SK-N-SH (cell line): ENCODE results near the gene F8. TPM values are rescaled to one million over a fixed set of nuclear protein-coding genes. Genes with fewer than 3 reads are reported as not detected.

Experiments
- CTCF ChIA-PET: fragments of 300-600, 350-600 bp; formaldehyde crosslinking; extraction: SDS; loops from one replicate; lab custom pipeline; 2021; lab: Yijun Ruan, JAX
- POLR2A ChIA-PET: fragments of 350-600 bp; sonication (Branson Sonifier 250); formaldehyde crosslinking; extraction: SDS; loops from one replicate; lab custom pipeline; 2020; ENCODE audit warnings: antibody characterized with exemption, inconsistent platforms; lab: Yijun Ruan, JAX
- DNase-seq: peaks from one replicate; pipeline ENCODE4 v3.0.0; 2012
- H2AFZ ChIP-seq: fragments of 200-600 bp; sonication (generic); 2 replicates; pipeline ENCODE4 v1.8.1; 2016; ENCODE audit warnings: antibody characterized with exemption, mild to moderate bottlenecking, low read depth
- H3F3A ChIP-seq: fragments of 200-600 bp; sonication (generic); replicated peaks from 2 replicates; pipeline ENCODE3; 2016; ENCODE audit warnings: antibody characterized with exemption, mild to moderate bottlenecking; ENCODE audit not compliant: insufficient read depth
- H3K27ac ChIP-seq, 2 experiments: fragments of 200-500 bp in 1 of 2; fragments of 200-600 bp in 1 of 2; sonication (Bioruptor generic) in 1 of 2; sonication (generic), shearing (Covaris generic) in 1 of 2; 2 replicates each; pipeline versions ENCODE4 v1.5.1 to v1.6.1; 2014 to 2016; ENCODE audit warnings: low read depth in 2 of 2, inconsistent platforms in 1 of 2, low read length in 1 of 2, mild to moderate bottlenecking in 1 of 2, mixed read lengths in 1 of 2
- H3K27me3 ChIP-seq: fragments of 200-600 bp; sonication (generic), shearing (Covaris generic); 2 replicates; pipeline ENCODE4 v1.6.1; 2016; ENCODE audit warnings: mixed run types; ENCODE audit not compliant: insufficient read depth
- H3K36me3 ChIP-seq, 2 experiments: fragments of 200-500 bp in 1 of 2; fragments of 200-600 bp in 1 of 2; sonication (Bioruptor generic) in 1 of 2; sonication (generic) in 1 of 2; replicated peaks in 1 of 2; 2 replicates each; pipeline versions ENCODE3 to v1.5.1; 2014 to 2016; ENCODE audit warnings: low read length in 1 of 2, mild to moderate bottlenecking in 1 of 2; ENCODE audit not compliant: insufficient read depth in 2 of 2, control insufficient read depth in 1 of 2
- H3K4me1 ChIP-seq, 2 experiments: fragments of 200-500 bp in 1 of 2; fragments of 200-600 bp in 1 of 2; sonication (Bioruptor generic) in 1 of 2; sonication (generic), shearing (Covaris generic) in 1 of 2; 2 replicates each; pipeline versions ENCODE4 v1.5.1 to v1.6.1; 2014 to 2016; ENCODE audit warnings: low read depth in 1 of 2, low read length in 1 of 2, mixed run types in 1 of 2; ENCODE audit not compliant: insufficient read depth in 2 of 2, control insufficient read depth in 1 of 2
- H3K4me2 ChIP-seq: fragments of 200-600 bp; sonication (generic), shearing (Covaris generic); 2 replicates; pipeline ENCODE4 v1.6.1; 2017; ENCODE audit warnings: mixed run types
- H3K4me3 ChIP-seq, 2 experiments: fragments of 200-500 bp in 1 of 2; fragments of 200-600 bp in 1 of 2; sonication (Bioruptor generic) in 1 of 2; sonication (generic), shearing (Covaris generic) in 1 of 2; 2 replicates each; pipeline versions ENCODE4 v1.5.1 to v1.8.1; 2014 to 2016; ENCODE audit warnings: low read depth in 2 of 2, inconsistent platforms in 1 of 2, low read length in 1 of 2, mild to moderate bottlenecking in 1 of 2, mixed read lengths in 1 of 2, moderate library complexity in 1 of 2
- H3K79me2 ChIP-seq: fragments of 200-600 bp; sonication (generic); 2 replicates; pipeline ENCODE4 v1.8.1; 2017; ENCODE audit warnings: mild to moderate bottlenecking; ENCODE audit not compliant: insufficient read depth
- H3K9ac ChIP-seq: fragments of 200-600 bp; sonication (generic); 2 replicates; pipeline ENCODE4 v1.6.1; 2017; ENCODE audit warnings: mixed run types
- H3K9me2 ChIP-seq: fragments of 200-600 bp; sonication (generic); 2 replicates; pipeline ENCODE4 v1.6.1; 2017; ENCODE audit warnings: mixed run types
- H3K9me3 ChIP-seq: fragments of 200-600 bp; sonication (generic); 2 replicates; pipeline ENCODE4 v1.6.1; 2017; ENCODE audit warnings: mixed run types, mild to moderate bottlenecking, moderate library complexity
- H4K20me1 ChIP-seq: fragments of 200-600 bp; sonication (generic); 2 replicates; pipeline ENCODE4 v1.6.1; 2017; ENCODE audit warnings: mild to moderate bottlenecking, mixed run types; ENCODE audit not compliant: insufficient read depth
- CHD2 ChIP-seq: fragments of 150-350 bp; IDR thresholded peaks from 2 replicates; pipeline ENCODE4 v1.6.1; 2018; ENCODE audit warnings: low read length; ENCODE audit not compliant: partially characterized antibody
- FOXJ3 ChIP-seq: sonication (generic); formaldehyde crosslinking; IDR thresholded peaks from 2 replicates; pipeline ENCODE4 v1.5.1; 2020; ENCODE audit warnings: mild to moderate bottlenecking, missing genetic modification reagents
- FOXM1 ChIP-seq: IDR thresholded peaks from 2 replicates; pipeline ENCODE4 v1.4.0; 2012; ENCODE audit warnings: low read depth, mild to moderate bottlenecking
- GABPA ChIP-seq: IDR thresholded peaks from 2 replicates; pipeline ENCODE4 v1.4.0; 2012; ENCODE audit warnings: low read depth, mild to moderate bottlenecking
- JUND ChIP-seq: IDR thresholded peaks from 2 replicates; pipeline ENCODE4 v1.4.0; 2012
- MEF2A ChIP-seq: IDR thresholded peaks from 2 replicates; pipeline ENCODE4 v1.4.0; 2012; ENCODE audit warnings: low read depth, borderline replicate concordance
- MXI1 ChIP-seq: IDR thresholded peaks from 2 replicates; pipeline ENCODE4 v1.6.1; 2012; ENCODE audit warnings: mild to moderate bottlenecking, low read depth, low read length, improper control_type of control experiment
- NFIC ChIP-seq: IDR thresholded peaks from 2 replicates; pipeline ENCODE4 v1.4.0; 2012; ENCODE audit warnings: borderline replicate concordance
- POLR2AphosphoS5 ChIP-seq: IDR thresholded peaks from 2 replicates; pipeline ENCODE4 v1.6.1; 2012; ENCODE audit warnings: low read depth, low read length
- RXRA ChIP-seq: IDR thresholded peaks from 2 replicates; pipeline ENCODE4 v1.4.0; 2012; ENCODE audit warnings: low read depth, mild to moderate bottlenecking, borderline replicate concordance
- SIN3A ChIP-seq: IDR thresholded peaks from 2 replicates; pipeline ENCODE4 v1.6.1; 2012; ENCODE audit warnings: low read depth, mild to moderate bottlenecking, low read length, moderate library complexity, borderline replicate concordance
- TAF1 ChIP-seq: IDR thresholded peaks from 2 replicates; pipeline ENCODE4 v1.6.1; 2012; ENCODE audit warnings: low read depth, mild to moderate bottlenecking, low read length, moderate library complexity, borderline replicate concordance
- TCF12 ChIP-seq: IDR thresholded peaks from 2 replicates; pipeline ENCODE4 v1.4.0; 2012
- WGBS: methylation state at CpG from one replicate; pipeline ENCODE4 v1.1.6; 2017; ENCODE audit warnings: low lambda C conversion rate; 5-methylcytosine and 5-hydroxymethylcytosine counted together
- polyA plus RNA-seq, 3 experiments: library from polyadenylated mRNA; depleted of rRNA; stranded (reverse); fragments of >200 nt; gene quantifications; 2 replicates each; pipeline ENCODE4 v1.2.3, GENCODE V29; 2012
- TF ChIP-seq, protein P1 (sequence below): IDR thresholded peaks from 2 replicates; pipeline ENCODE4; 2012
- TF ChIP-seq, protein P2 (sequence below): fragments of 200-600 bp; sonication (generic); IDR thresholded peaks from 2 replicates; pipeline ENCODE4 v1.6.1; 2017; ENCODE audit warnings: antibody characterized with exemption, mild to moderate bottlenecking, moderate library complexity
- TF ChIP-seq, protein P3 (sequence below): fragments of 150-350 bp; IDR thresholded peaks from 2 replicates; pipeline ENCODE4 v1.6.1; 2016; ENCODE audit warnings: mild to moderate bottlenecking, low read depth, low read length
- TF ChIP-seq, protein P4 (sequence below): IDR thresholded peaks from 2 replicates; pipeline ENCODE4 v1.4.0; 2012; ENCODE audit warnings: low read depth, borderline replicate concordance
- TF ChIP-seq, protein P5 (sequence below): IDR thresholded peaks from 2 replicates; pipeline ENCODE4 v1.4.0; 2012; ENCODE audit warnings: low read depth

The F8 gene
- polyA plus RNA-seq, 1 of the 3 experiments (the other 2 are of a cell fraction) = 2.5 TPM

DNA sequence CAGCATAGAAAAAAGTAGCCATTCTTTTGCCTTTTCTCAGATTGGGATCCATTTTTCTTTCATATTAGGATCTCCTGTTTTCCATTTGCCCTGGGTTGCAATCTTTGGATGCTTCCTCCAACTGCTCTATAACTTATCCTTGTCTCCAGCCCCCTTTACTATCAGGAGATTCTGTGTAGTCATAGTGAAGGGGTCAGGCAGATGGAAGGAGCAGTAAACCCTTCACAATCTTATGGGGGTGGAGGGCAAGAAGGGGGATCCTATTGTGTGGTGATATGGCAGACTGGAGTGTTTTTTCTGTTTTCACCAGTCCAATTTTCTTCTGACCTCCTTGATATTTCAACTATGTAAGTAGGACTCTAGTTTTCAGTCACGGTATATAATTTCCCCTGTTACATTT lies 186.4 kb downstream of the F8 start:
- Histone ChIP-seq H3F3A (no peaks in the 10 kb centered on the region), H2AFZ (no peak overlapping the region), H3K79me2 (no peaks in the 10 kb centered on the region), H3K4me3 (no peak overlapping the region), H3K27me3 (no peaks in the 10 kb centered on the region), H3K4me2 (no peak overlapping the region), H3K27ac (no peak overlapping the region), H3K36me3 (no peaks in the 10 kb centered on the region), H3K9ac (no peak overlapping the region)
- DNase-seq = no peak
- ChIA-PET POLR2A (no interaction called here), CTCF (no interaction called here)
- TF ChIP-seq JUND (no peak), SIN3A (no peak)
- TF ChIP-seq, all 33 proteins: peak for 0
- Histone ChIP-seq H3K9me3 (no peaks in the 10 kb centered on the region), H3K9me2 (no peaks in the 10 kb centered on the region), H3K4me1 (no peaks in the 10 kb centered on the region), H4K20me1 (no peaks in the 10 kb centered on the region)
- 8% methylated on average over 1 of the region's 1 CpG for WGBS

DNA sequence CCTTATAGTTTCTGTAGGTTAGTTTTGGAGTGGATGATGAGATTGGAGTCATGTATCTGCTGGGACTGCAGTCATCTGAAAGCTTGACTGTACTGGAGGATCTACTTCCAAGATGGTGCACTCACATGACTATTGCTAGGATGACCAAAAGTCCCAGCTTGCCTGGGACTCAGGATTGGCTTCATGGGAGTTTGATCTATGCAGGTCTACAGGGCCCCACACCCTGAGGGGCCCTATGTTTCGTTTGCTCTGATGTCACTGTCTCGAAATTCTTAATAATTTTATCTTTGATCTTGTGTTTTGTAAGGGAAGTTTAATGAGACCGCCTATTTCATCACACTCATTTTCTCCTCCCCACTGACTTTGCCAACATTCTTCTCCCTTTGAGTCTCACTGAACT lies 188.0 kb downstream of the F8 start, which contains the start of gene SMIM9:
SMIM9 (minus strand) TSS at position 101 of the 400 bp plus-strand sequence. CDS start 3,806 bp downstream, outside the sequence.
- 12% methylated on average over 3 of the region's 3 CpGs for whole genome bisulfite sequencing
- ChIA-PET CTCF (no interaction called here), POLR2A (no interaction called here)
- no peaks in the 10 kb centered on the region for H3K36me3 ChIP-seq
- H3K79me2 ChIP-seq = no peaks in the 10 kb centered on the region
- no peaks in the 10 kb centered on the region for H3K27me3 ChIP-seq
- no peaks in the 10 kb centered on the region for H4K20me1 ChIP-seq
- no peaks in the 10 kb centered on the region for H3K9me2 ChIP-seq
- H3K4me1 ChIP-seq = no peaks in the 10 kb centered on the region
- H3K27ac ChIP-seq = no peak within 1 kb of the TSS
- no peak within 1 kb of the TSS for H2AFZ ChIP-seq
- TF ChIP-seq, protein P1, sequence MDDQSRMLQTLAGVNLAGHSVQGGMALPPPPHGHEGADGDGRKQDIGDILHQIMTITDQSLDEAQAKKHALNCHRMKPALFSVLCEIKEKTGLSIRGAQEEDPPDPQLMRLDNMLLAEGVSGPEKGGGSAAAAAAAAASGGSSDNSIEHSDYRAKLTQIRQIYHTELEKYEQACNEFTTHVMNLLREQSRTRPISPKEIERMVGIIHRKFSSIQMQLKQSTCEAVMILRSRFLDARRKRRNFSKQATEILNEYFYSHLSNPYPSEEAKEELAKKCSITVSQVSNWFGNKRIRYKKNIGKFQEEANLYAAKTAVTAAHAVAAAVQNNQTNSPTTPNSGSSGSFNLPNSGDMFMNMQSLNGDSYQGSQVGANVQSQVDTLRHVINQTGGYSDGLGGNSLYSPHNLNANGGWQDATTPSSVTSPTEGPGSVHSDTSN = no peak
- TF ChIP-seq CHD2 (no peak), TAF1 (no peak), GABPA (no peak), FOXM1 (no peak), RXRA (no peak), MXI1 (no peak), NFIC (no peak), POLR2AphosphoS5 (no peak), FOXJ3 (CRISPR knock-in tag) (no peak), MEF2A (no peak), TCF12 (no peak)
- TF ChIP-seq, protein P2, sequence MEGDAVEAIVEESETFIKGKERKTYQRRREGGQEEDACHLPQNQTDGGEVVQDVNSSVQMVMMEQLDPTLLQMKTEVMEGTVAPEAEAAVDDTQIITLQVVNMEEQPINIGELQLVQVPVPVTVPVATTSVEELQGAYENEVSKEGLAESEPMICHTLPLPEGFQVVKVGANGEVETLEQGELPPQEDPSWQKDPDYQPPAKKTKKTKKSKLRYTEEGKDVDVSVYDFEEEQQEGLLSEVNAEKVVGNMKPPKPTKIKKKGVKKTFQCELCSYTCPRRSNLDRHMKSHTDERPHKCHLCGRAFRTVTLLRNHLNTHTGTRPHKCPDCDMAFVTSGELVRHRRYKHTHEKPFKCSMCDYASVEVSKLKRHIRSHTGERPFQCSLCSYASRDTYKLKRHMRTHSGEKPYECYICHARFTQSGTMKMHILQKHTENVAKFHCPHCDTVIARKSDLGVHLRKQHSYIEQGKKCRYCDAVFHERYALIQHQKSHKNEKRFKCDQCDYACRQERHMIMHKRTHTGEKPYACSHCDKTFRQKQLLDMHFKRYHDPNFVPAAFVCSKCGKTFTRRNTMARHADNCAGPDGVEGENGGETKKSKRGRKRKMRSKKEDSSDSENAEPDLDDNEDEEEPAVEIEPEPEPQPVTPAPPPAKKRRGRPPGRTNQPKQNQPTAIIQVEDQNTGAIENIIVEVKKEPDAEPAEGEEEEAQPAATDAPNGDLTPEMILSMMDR = no peak
- TF ChIP-seq, protein P3, sequence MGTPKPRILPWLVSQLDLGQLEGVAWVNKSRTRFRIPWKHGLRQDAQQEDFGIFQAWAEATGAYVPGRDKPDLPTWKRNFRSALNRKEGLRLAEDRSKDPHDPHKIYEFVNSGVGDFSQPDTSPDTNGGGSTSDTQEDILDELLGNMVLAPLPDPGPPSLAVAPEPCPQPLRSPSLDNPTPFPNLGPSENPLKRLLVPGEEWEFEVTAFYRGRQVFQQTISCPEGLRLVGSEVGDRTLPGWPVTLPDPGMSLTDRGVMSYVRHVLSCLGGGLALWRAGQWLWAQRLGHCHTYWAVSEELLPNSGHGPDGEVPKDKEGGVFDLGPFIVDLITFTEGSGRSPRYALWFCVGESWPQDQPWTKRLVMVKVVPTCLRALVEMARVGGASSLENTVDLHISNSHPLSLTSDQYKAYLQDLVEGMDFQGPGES = no peak
- TF ChIP-seq, protein P4, sequence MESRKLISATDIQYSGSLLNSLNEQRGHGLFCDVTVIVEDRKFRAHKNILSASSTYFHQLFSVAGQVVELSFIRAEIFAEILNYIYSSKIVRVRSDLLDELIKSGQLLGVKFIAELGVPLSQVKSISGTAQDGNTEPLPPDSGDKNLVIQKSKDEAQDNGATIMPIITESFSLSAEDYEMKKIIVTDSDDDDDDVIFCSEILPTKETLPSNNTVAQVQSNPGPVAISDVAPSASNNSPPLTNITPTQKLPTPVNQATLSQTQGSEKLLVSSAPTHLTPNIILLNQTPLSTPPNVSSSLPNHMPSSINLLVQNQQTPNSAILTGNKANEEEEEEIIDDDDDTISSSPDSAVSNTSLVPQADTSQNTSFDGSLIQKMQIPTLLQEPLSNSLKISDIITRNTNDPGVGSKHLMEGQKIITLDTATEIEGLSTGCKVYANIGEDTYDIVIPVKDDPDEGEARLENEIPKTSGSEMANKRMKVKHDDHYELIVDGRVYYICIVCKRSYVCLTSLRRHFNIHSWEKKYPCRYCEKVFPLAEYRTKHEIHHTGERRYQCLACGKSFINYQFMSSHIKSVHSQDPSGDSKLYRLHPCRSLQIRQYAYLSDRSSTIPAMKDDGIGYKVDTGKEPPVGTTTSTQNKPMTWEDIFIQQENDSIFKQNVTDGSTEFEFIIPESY = no peak
- TF ChIP-seq, protein P5, sequence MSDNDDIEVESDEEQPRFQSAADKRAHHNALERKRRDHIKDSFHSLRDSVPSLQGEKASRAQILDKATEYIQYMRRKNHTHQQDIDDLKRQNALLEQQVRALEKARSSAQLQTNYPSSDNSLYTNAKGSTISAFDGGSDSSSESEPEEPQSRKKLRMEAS = no peak
- no peak within 1 kb of the TSS for H3K9ac ChIP-seq
- DNase-seq = no peak
- no peak within 1 kb of the TSS for H3K4me2 ChIP-seq
- H3K4me3 ChIP-seq = no peak within 1 kb of the TSS
- no peaks in the 10 kb centered on the region for H3K9me3 ChIP-seq
- no peaks in the 10 kb centered on the region for H3F3A ChIP-seq
